Measurements from ENCODE around the gene DPM2. TPM values are rescaled to one million over a fixed set of nuclear protein-coding genes. Genes with fewer than 3 reads are reported as not detected.

DPM2 gene
- total and polyA plus RNA-seq, 2 experiments from 2014 or later = 36.6 to 92.4 TPM

GRCh38 chr9:127954831-127955293 is 17.2 kb upstream of the DPM2 start:
- no peak for TF ChIP-seq JUNB (IDR thresholded peaks at IDR 0.05; ENCODE audit: unreplicated experiment)
- TF ChIP-seq NANOG (IDR thresholded peaks at IDR 0.05; ENCODE audit: borderline replicate concordance) = no peak
- TF ChIP-seq EZH2phosphoT487 (IDR thresholded peaks at IDR 0.05; ENCODE audit: unreplicated experiment) = no peak
- no peak for TF ChIP-seq EZH2 (IDR thresholded peaks at IDR 0.05; ENCODE audit: low read depth, unreplicated experiment)
- TF ChIP-seq ETS1 (IDR thresholded peaks at IDR 0.05) = no peak
- TF ChIP-seq ZNF462 (CRISPR knock-in tag; IDR thresholded peaks at IDR 0.05) = no peak
- TF ChIP-seq POLR2AphosphoS5 (IDR thresholded peaks at IDR 0.05; ENCODE audit: low read depth) = no peak
- no peak for TF ChIP-seq REST (IDR thresholded peaks at IDR 0.05; ENCODE audit: unreplicated experiment)
- no peak for TF ChIP-seq STAT1 (IDR thresholded peaks at IDR 0.05; ENCODE audit: unreplicated experiment)
- no peak for TF ChIP-seq ZNF331 (CRISPR knock-in tag; IDR thresholded peaks at IDR 0.05; ENCODE audit: low read depth)
- TF ChIP-seq ZNF114 (CRISPR knock-in tag; IDR thresholded peaks at IDR 0.05) = no peak
- no peak overlapping the region for H2AFZ ChIP-seq
- no peak overlapping the region for H3K4me3 Mint-ChIP-seq

More at GRCh38 chr9:127954831-127955293, 17.2 kb upstream of the DPM2 start:
- H3K36me3 Mint-ChIP-seq (ENCODE audit: low read depth) = peaks cover 3% of the 10 kb centered on the region; the same call in 2 of the 3 replicates
- DNase-seq (ENCODE audit: low spot score) = no peak
- no peaks in the 10 kb centered on the region for H3K27me3 ChIP-seq (ENCODE audit: insufficient read depth)
- peaks cover 10% of the 10 kb centered on the region for H3K27me3 Mint-ChIP-seq (ENCODE audit: insufficient read depth, low read depth, poor library complexity)
- H3K9me2 ChIP-seq (ENCODE audit: insufficient read depth) = no peaks in the 10 kb centered on the region
- H3K79me2 ChIP-seq (replicated peaks; ENCODE audit: insufficient read depth) = peaks cover 76% of the 10 kb centered on the region
- 0 out of 2 replicates have a peak, but pooled peaks cover 3% of the 10 kb centered on the region for H3F3A ChIP-seq (replicated peaks; ENCODE audit: low read depth)
- H3K27ac Mint-ChIP-seq = peak overlapping the region; percentile 40; the same call in 1 of the 2 replicates
- 0 out of 2 replicates have a peak overlapping the region, but pooled peaks have one; percentile 39 for H3K27ac ChIP-seq (ENCODE audit: low read depth)
- H3K4me1 ChIP-seq (ENCODE audit: insufficient read depth) = peaks cover 8% of the 10 kb centered on the region; the same call in 1 of the 2 replicates
- peaks cover 12% of the 10 kb centered on the region for H4K20me1 ChIP-seq (replicated peaks; ENCODE audit: insufficient read depth)
- H3K4me2 ChIP-seq = no peak overlapping the region
- no peaks in the 10 kb centered on the region for H3K9me3 Mint-ChIP-seq
- H3K4me1 Mint-ChIP-seq = peaks cover 21% of the 10 kb centered on the region
- no peak overlapping the region for H3K4me3 ChIP-seq
- ATAC-seq = peak; percentile 10; the same call in 1 of the 3 replicates
- no peaks in the 10 kb centered on the region for H3K36me3 ChIP-seq (ENCODE audit: insufficient read depth)
